Measurements from ENCODE around the gene SYTL4.
A peak's percentile ranks its signal among the peaks of the same experiment; 100 is the strongest.

SYTL4 gene

DNA sequence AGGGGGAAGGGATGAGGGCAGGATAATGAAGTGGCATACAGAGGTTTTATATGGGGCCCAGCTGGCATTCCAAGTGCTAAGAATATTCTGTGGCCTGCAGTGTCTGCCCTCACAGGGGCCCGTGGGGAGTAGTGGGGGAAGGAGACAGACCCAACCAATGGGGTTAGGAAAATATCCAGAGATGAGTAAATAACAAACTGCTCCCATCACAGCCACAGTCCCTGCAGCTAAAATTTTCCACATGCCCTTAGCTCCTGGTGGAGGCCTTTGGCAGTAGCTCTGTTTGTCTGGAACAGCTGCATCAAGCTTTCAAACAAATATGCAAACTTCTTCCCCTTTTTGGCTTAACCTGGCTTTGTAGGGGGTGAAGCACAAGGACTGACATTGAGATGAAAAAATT lies 84.8 kb downstream of the SYTL4 start:
- DNase-seq, result peak; percentile 33

DNA sequence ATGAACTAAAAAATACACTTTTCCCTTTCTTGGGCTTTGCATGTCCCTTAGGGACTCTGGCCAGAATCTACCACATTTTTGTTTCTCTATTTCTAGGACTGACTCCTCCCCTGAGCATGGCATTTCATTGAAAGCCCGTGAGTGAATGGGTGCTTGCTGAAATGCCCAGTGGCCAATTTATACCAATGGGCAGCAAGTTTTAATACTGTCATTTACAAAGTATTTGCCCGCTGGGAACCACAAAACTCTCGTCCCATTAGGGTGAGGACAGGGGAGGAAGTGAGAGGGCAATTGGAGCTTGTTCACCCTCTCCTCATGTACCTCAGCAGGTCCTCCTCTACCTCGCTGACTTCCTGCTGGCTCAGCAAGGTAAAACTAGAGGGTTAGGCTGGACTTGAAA lies 86.8 kb downstream of the SYTL4 start:
- no peak for DNase-seq

GRCh38 chrX:100643956-100644860 lies 87.7 kb downstream of the SYTL4 start, which contains the start of gene SRPX2:
SRPX2 (plus strand) TSS chrX:100644199; CDS start chrX:100646323, 2,124 bp downstream.
- DNase-seq, result no peak

- no peak for DNase-seq
Measured at GRCh38 chrX:100643212-100643611, 88.7 kb downstream of the SYTL4 start.

DNA sequence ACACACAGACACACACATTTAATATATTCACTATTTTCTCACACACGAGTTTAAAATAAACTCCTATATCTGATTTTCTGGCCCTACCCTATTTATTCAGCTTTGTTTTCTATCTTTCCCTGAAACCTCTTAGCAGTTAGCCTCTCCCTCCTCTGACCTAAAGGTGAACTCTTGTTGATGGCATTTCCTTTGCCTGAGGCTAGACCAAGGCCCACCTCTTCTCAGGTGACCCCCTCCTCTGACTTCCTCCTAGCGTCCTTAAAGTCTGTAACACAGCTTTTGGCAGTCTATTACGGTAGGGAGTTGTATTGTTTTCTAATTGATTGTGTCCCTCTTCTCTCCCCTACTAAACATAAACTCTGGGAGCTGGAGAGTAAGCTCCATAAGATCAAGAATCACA lies 89.6 kb downstream of the SYTL4 start:
- peak; percentile 26 for DNase-seq

DNA sequence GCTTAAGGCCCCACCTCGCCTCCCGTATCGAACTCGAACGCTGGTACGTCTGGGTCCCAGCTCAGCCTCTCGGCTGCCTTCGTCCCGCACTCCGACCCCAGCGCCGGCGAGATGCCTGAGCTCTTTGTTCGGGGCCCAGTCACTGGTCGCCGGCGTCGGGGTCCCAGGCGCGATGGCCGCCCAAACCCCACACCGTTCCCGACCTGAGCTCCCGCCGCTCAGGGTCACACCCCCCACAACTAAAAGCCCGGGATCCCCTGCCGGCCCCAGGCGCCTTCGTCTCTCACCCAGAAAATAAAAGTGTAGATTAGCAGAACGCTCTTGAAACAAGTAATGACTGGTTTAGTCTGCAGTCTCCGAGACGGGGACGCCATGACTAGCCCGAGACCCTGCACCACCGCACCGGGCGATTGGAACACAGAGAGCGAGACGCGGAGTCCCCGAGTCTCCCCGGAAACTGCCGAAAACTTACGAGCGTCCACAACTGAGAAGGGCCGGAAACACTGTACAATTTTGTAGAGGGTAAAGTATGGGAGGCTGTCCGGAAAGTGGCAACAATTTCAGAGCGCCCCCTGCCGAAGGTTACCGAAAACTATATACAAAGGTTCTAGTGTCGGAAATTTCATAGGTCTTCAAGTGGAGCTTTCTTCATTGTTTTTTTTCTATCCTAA lies 95.5 kb downstream of the SYTL4 start, which contains the start of gene TSPAN6:
TSPAN6 (minus strand) TSS at position 486 of the 671 bp plus-strand sequence; CDS start at position 374, 112 bp downstream.
- peak; percentile 92 for DNase-seq

DNA sequence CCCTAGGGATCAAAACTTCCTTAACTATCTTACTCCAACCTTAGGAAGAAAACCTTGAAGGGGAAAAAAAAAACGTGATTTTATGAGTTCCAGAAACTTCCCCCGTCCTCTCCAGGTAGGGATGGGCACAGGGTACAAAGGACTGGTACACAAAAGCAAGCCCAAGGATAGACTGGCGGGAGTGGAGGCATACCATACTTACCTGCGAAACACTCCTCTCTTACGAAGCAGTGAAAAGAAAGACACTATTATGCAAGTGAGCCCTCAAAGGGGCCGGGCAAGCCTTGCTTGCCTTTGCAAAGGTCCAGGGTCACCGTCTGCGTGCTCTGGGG lies 96.0 kb downstream of the SYTL4 start:
- peak; percentile 45 for DNase-seq

- no peak for DNase-seq
Measured at GRCh38 chrX:100635040-100635439, 96.9 kb downstream of the SYTL4 start.

GRCh38 chrX:100625985-100626491 lies 105.9 kb downstream of the SYTL4 start:
- no peak for DNase-seq
